ENCODE measurements around the gene LBR.
A peak's percentile ranks its signal among the peaks of the same experiment; 100 is the strongest.

Gene LBR

GRCh38 chr1:225441314-225442122 is 13.7 kb upstream of the LBR start:
- DNase-seq (ENCODE audit: extremely low spot score), result no peak
- ChIA-PET POLR2A (interaction anchor here (0.6 kb wide), 1 partner anchor 511 kb away, joined by 3 read pairs; no protein-coding TSS in a partner anchor), CTCF (interaction anchor here (0.6 to 1.5 kb wide), 2 partner anchors 15 to 19 kb away, joined by 3 to 6 read pairs; no protein-coding TSS in a partner anchor)
- no peak for TF ChIP-seq LEF1 (IDR thresholded peaks at IDR 0.05; ENCODE audit: borderline replicate concordance)
- TF ChIP-seq HDGF (IDR thresholded peaks at IDR 0.05; ENCODE audit: borderline replicate concordance), result no peak
- TF ChIP-seq PKNOX1 (IDR thresholded peaks at IDR 0.05), result no peak
- TF ChIP-seq L3MBTL2 (conservative IDR thresholded peaks at IDR 0.05), result no peak
- no peak for TF ChIP-seq SUZ12 (IDR thresholded peaks at IDR 0.05)
- no peak for TF ChIP-seq ELF4 (IDR thresholded peaks at IDR 0.05)
- TF ChIP-seq FOXA1 (IDR thresholded peaks at IDR 0.05), result no peak
- no peak for TF ChIP-seq ARNT (IDR thresholded peaks at IDR 0.05)
- TF ChIP-seq CTBP1 (IDR thresholded peaks at IDR 0.05; ENCODE audit: borderline replicate concordance), result no peak
- no peak for TF ChIP-seq BHLHE40 (IDR thresholded peaks at IDR 0.05; ENCODE audit: borderline replicate concordance)
- TF ChIP-seq ZNF384 (IDR thresholded peaks at IDR 0.05), result no peak
- TF ChIP-seq TARDBP (IDR thresholded peaks at IDR 0.05), result no peak
- TF ChIP-seq NFRKB (IDR thresholded peaks at IDR 0.05), result no peak
- TF ChIP-seq FOXK2 (IDR thresholded peaks at IDR 0.05), result no peak
- TF ChIP-seq FOXM1 (IDR thresholded peaks at IDR 0.05; ENCODE audit: borderline replicate concordance), result no peak
- TF ChIP-seq SP1 (IDR thresholded peaks at IDR 0.05), result no peak

- DNase-seq (ENCODE audit: extremely low spot score), result no peak
- TF ChIP-seq SP1 (IDR thresholded peaks at IDR 0.05), result no peak
- no peak for TF ChIP-seq L3MBTL2 (conservative IDR thresholded peaks at IDR 0.05)
- TF ChIP-seq HDGF (IDR thresholded peaks at IDR 0.05; ENCODE audit: borderline replicate concordance), result no peak
- TF ChIP-seq FOXK2 (IDR thresholded peaks at IDR 0.05), result no peak
- TF ChIP-seq BHLHE40 (IDR thresholded peaks at IDR 0.05; ENCODE audit: borderline replicate concordance), result no peak
- TF ChIP-seq CTBP1 (IDR thresholded peaks at IDR 0.05; ENCODE audit: borderline replicate concordance), result no peak
- no peak for TF ChIP-seq FOXM1 (IDR thresholded peaks at IDR 0.05; ENCODE audit: borderline replicate concordance)
- no peak for TF ChIP-seq SUZ12 (IDR thresholded peaks at IDR 0.05)
- no peak for TF ChIP-seq FOXA1 (IDR thresholded peaks at IDR 0.05)
- no peak for TF ChIP-seq ARNT (IDR thresholded peaks at IDR 0.05)
- no peak for TF ChIP-seq TARDBP (IDR thresholded peaks at IDR 0.05)
- TF ChIP-seq ZNF384 (IDR thresholded peaks at IDR 0.05), result no peak
- TF ChIP-seq PKNOX1 (IDR thresholded peaks at IDR 0.05), result no peak
- no peak for TF ChIP-seq ELF4 (IDR thresholded peaks at IDR 0.05)
- TF ChIP-seq NFRKB (IDR thresholded peaks at IDR 0.05), result no peak
- no peak for TF ChIP-seq LEF1 (IDR thresholded peaks at IDR 0.05; ENCODE audit: borderline replicate concordance)
- CTCF ChIA-PET, result interaction anchor here (0.6 to 1.5 kb wide), 5 partner anchors 17 to 368 kb away, joined by 3 to 6 read pairs (median 4); partner anchors contain the start of gene SRP9
- POLR2A ChIA-PET, result interaction anchor here (0.6 kb wide), 1 partner anchor 510 kb away, joined by 3 read pairs; no protein-coding TSS in a partner anchor
Observed at GRCh38 chr1:225440380-225441221, 12.8 kb upstream of the LBR start.

DNA sequence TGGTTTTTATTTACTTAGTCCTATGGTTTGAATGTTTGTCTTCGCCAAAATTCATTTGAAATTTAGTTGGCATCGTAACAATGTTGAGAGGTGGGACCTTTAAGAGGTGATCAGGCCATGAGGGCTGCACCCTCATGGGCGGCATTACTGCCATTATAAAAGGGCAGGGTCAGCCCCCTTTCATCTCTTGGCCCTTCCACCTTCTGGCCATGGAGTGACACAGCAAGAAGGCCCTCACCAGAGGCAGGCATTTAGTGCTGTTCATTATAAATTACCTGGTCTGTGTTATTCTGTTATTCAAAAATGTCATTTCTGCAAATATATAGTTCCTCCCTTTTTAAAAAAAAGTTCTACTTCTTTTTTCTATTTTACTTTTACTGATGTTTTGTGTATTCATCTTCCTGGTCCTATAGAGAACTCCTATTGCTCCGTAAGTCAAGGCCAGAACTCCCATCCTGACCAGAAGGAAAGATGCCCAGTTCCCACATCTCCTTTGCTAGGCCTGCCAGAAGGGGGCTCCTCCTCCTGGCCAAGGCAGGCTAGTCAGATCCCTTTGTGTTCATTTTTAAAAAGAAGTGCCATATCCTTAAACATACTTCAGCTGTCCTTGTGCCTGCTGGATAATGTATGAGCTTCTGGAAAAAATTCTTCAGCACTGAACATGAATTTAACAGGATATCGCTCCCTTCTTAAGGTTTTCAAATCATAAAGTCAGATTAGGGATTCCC is 10.0 kb upstream of the LBR start:
- TF ChIP-seq FOXK2 (IDR thresholded peaks at IDR 0.05) (no peak), PKNOX1 (IDR thresholded peaks at IDR 0.05) (no peak), ARNT (IDR thresholded peaks at IDR 0.05) (no peak), TARDBP (IDR thresholded peaks at IDR 0.05) (no peak), ELF4 (IDR thresholded peaks at IDR 0.05) (peak; percentile 28; the same call in 1 of the 2 replicates), NFRKB (IDR thresholded peaks at IDR 0.05) (no peak), BHLHE40 (IDR thresholded peaks at IDR 0.05; ENCODE audit: borderline replicate concordance) (no peak)
- peak; percentile 61 for DNase-seq (ENCODE audit: extremely low spot score)
- CTCF ChIA-PET, result no interaction called here
- POLR2A ChIA-PET, result interaction anchor here (1.0 kb wide), 1 partner anchor 11 kb away, joined by 4 read pairs; no protein-coding TSS in a partner anchor

- no peak for TF ChIP-seq CTBP1 (IDR thresholded peaks at IDR 0.05; ENCODE audit: borderline replicate concordance)
- no peak for TF ChIP-seq PKNOX1 (IDR thresholded peaks at IDR 0.05)
- no peak for TF ChIP-seq SUZ12 (IDR thresholded peaks at IDR 0.05)
- no peak for TF ChIP-seq FOXM1 (IDR thresholded peaks at IDR 0.05; ENCODE audit: borderline replicate concordance)
- TF ChIP-seq FOXA1 (IDR thresholded peaks at IDR 0.05), result no peak
- TF ChIP-seq BHLHE40 (IDR thresholded peaks at IDR 0.05; ENCODE audit: borderline replicate concordance), result no peak
- no peak for TF ChIP-seq SP1 (IDR thresholded peaks at IDR 0.05)
- no peak for TF ChIP-seq L3MBTL2 (conservative IDR thresholded peaks at IDR 0.05)
- no peak for TF ChIP-seq FOXK2 (IDR thresholded peaks at IDR 0.05)
- TF ChIP-seq LEF1 (IDR thresholded peaks at IDR 0.05; ENCODE audit: borderline replicate concordance), result no peak
- TF ChIP-seq ZNF384 (IDR thresholded peaks at IDR 0.05), result no peak
- TF ChIP-seq TARDBP (IDR thresholded peaks at IDR 0.05), result no peak
- TF ChIP-seq HDGF (IDR thresholded peaks at IDR 0.05; ENCODE audit: borderline replicate concordance), result no peak
- TF ChIP-seq NFRKB (IDR thresholded peaks at IDR 0.05), result no peak
- no peak for TF ChIP-seq ELF4 (IDR thresholded peaks at IDR 0.05)
- no peak for TF ChIP-seq ARNT (IDR thresholded peaks at IDR 0.05)
- ChIA-PET POLR2A (no interaction called here), CTCF (no interaction called here)
- DNase-seq (ENCODE audit: extremely low spot score), result no peak
Observed at GRCh38 chr1:225435957-225436392, 8.1 kb upstream of the LBR start.

Measured in HEK293T (cell line).